Esophagus squamous epithelium (tissue), 5 donors: ENCODE data around the gene RBM19. TPM values are rescaled to one million over a fixed set of nuclear protein-coding genes. Genes with fewer than 3 reads are reported as not detected.

ENCODE experiments used
- DNase-seq: peaks from one replicate; lab custom pipeline; 2025; lab: John Stamatoyannopoulos, UW
- H3K27ac ChIP-seq, 4 donors: fragments of 200-600 bp; sonication (generic); one replicate each; pipeline ENCODE4 v1.5.1; 2016 to 2019; ENCODE audit warnings: mild to moderate bottlenecking in 1 of 4
- H3K27me3 ChIP-seq, 4 donors: fragments of 200-600 bp; sonication (generic); 1 replicate in 3 of 4; 2 replicates in 1 of 4; pipeline versions ENCODE4 v1.5.1 to v1.6.0; 2017 to 2021; ENCODE audit warnings: antibody characterized with exemption in 1 of 4
- H3K36me3 ChIP-seq, 3 donors: fragments of 200-600 bp; sonication (generic); one replicate each; pipeline ENCODE4 v1.5.1; 2016 to 2019
- H3K4me1 ChIP-seq, 3 donors: fragments of 200-600 bp; sonication (generic); one replicate each; pipeline ENCODE4 v1.5.1; 2017 to 2019
- H3K4me3 ChIP-seq, 4 donors: fragments of 200-600 bp; sonication (generic); 1 replicate in 3 of 4; 2 replicates in 1 of 4; pipeline ENCODE4 v1.5.1; 2016 to 2019; ENCODE audit warnings: mild to moderate bottlenecking in 2 of 4, moderate library complexity in 1 of 4
- H3K9me3 ChIP-seq, 3 donors: fragments of 200-600 bp; sonication (generic); one replicate each; pipeline ENCODE4 v1.5.1; 2016 to 2019
- CTCF ChIP-seq, 6 experiments: fragments of 450-650 bp in 4 of 6; fragments of 200-600 bp in 2 of 6; sonication (generic) in 2 of 6; IDR thresholded peaks; one replicate each; pipeline ENCODE4 v1.5.1; 2016 to 2019; ENCODE audit warnings: antibody characterized with exemption in 6 of 6, mild to moderate bottlenecking in 4 of 6, moderate library complexity in 4 of 6
- POLR2A ChIP-seq, 4 donors: fragments of 450-650 bp; IDR thresholded peaks; one replicate each; pipeline ENCODE4 v1.6.1; 2017; ENCODE audit warnings: antibody characterized with exemption in 4 of 4, mild to moderate bottlenecking in 4 of 4, moderate library complexity in 3 of 4
- WGBS, 2 donors: methylation state at CpG; one replicate each; pipeline ENCODE4 v1.1.5; 2018; 5-methylcytosine and 5-hydroxymethylcytosine counted together
- intact Hi-C: fragments of 100-400 bp; cut with DNase I; formaldehyde crosslinking; loops from one replicate; pipeline ENCODE4 v1.15.0; 2022
- total RNA-seq, 4 donors: library from RNA; depleted of rRNA; stranded (reverse); fragments of >200 nt; gene quantifications; one replicate each; pipeline ENCODE4 v1.1.0, GENCODE V29; 2016
- donor health status: DM: yes; HTN: yes; CAD: no.

The RBM19 gene
- total RNA-seq, 4 donors from 2014 or later, result 13.1 to 32.8 (median 27.4) TPM

DNA sequence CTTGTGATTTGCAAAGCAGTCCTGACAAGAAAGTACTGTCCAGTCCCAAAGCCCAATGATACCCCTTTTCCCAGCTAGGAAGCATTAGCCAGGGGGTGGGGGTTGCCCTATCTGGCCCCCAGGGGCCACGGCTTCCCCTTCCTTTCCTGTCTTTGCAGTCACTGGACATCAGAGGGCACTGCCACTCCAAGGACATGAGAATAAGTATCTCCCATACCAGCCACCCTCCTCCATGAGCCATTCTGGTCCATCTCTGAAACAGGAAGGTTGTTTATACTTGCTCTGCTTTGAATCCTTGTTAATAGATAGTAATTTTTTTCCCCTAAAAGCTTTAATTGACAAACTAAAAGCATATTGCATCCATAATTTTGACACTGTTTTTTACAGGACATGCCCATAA lies 29.7 kb downstream of the RBM19 start:
- Histone ChIP-seq H3K9me3 (no peaks in the 10 kb centered on the region), H3K27me3 (no peaks in the 10 kb centered on the region), H3K36me3 (peaks cover 8 to 100% (median 48%) of the 10 kb centered on the region in 3 donors), H3K4me3 (no peak overlapping the region), H3K4me1 (peaks cover 0 to 7% (median 0%) of the 10 kb centered on the region in 3 donors), H3K27ac (no peak overlapping the region)
- TF ChIP-seq CTCF (IDR thresholded peaks at IDR 0.05) (no peak), POLR2A (IDR thresholded peaks at IDR 0.05) (no peak)
- intact Hi-C loops, result no loop called here
- no peak for DNase-seq
- WGBS, 2 donors, result 57 to 80% methylated on average over 1 of the region's 1 CpG

DNA sequence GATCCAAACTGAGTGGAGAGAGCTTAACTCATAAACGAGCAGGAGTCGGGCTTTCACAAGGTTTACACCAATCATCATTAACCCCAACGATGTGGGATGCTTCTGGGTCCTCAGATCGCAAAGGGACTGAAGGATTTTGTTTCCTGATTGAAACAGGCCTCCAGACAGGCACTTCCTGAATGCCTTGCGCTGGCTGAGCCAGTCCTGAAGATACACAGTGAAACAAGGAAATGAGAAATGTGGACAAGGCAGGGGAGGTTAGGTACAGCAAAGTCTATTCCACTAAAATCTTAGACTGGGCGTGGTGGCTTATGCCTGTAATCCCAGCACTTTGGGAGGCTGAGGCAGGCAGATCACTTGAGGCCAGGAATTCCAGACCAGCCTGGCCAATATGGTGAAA lies 30.7 kb downstream of the RBM19 start:
- no peaks in the 10 kb centered on the region for H3K27me3 ChIP-seq
- peaks cover 5 to 100% (median 45%) of the 10 kb centered on the region in 3 donors for H3K36me3 ChIP-seq
- peaks cover 0 to 7% (median 0%) of the 10 kb centered on the region in 3 donors for H3K4me1 ChIP-seq
- intact Hi-C loops, result no loop called here
- H3K9me3 ChIP-seq, result no peaks in the 10 kb centered on the region
- no peak overlapping the region for H3K27ac ChIP-seq
- no peak for TF ChIP-seq POLR2A (IDR thresholded peaks at IDR 0.05)
- no peak for TF ChIP-seq CTCF (IDR thresholded peaks at IDR 0.05)
- 67 to 68% methylated on average over 6 of the region's 6 CpGs for WGBS, 2 donors
- DNase-seq, result no peak
- H3K4me3 ChIP-seq, result no peak overlapping the region

GRCh38 chr12:113934946-113935345 lies 31.2 kb downstream of the RBM19 start:
- 92 to 94% methylated on average over 6 to 8 of the region's 9 CpGs for WGBS, 2 donors
- H3K36me3 ChIP-seq, result peaks cover 0 to 100% (median 41%) of the 10 kb centered on the region in 3 donors
- H3K27me3 ChIP-seq, result no peaks in the 10 kb centered on the region
- no peaks in the 10 kb centered on the region for H3K9me3 ChIP-seq
- peaks cover 0 to 7% (median 0%) of the 10 kb centered on the region in 3 donors for H3K4me1 ChIP-seq
- no peak for DNase-seq
- intact Hi-C loops, result no loop called here
- H3K27ac ChIP-seq, result no peak overlapping the region
- H3K4me3 ChIP-seq, result no peak overlapping the region
- no peak for TF ChIP-seq POLR2A (IDR thresholded peaks at IDR 0.05)
- no peak for TF ChIP-seq CTCF (IDR thresholded peaks at IDR 0.05)

GRCh38 chr12:113934060-113934814 lies 31.9 kb downstream of the RBM19 start:
- peaks cover 0 to 100% (median 34%) of the 10 kb centered on the region in 3 donors for H3K36me3 ChIP-seq
- intact Hi-C loops, result no loop called here
- H3K9me3 ChIP-seq, result no peaks in the 10 kb centered on the region
- 80 to 88% methylated on average over 11 of the region's 14 CpGs for WGBS, 2 donors
- TF ChIP-seq CTCF (IDR thresholded peaks at IDR 0.05), result no peak
- no peak for TF ChIP-seq POLR2A (IDR thresholded peaks at IDR 0.05)
- no peak overlapping the region for H3K27ac ChIP-seq
- no peaks in the 10 kb centered on the region for H3K27me3 ChIP-seq
- H3K4me1 ChIP-seq, result peaks cover 0 to 7% (median 0%) of the 10 kb centered on the region in 3 donors
- H3K4me3 ChIP-seq, result no peak overlapping the region
- DNase-seq, result no peak

DNA sequence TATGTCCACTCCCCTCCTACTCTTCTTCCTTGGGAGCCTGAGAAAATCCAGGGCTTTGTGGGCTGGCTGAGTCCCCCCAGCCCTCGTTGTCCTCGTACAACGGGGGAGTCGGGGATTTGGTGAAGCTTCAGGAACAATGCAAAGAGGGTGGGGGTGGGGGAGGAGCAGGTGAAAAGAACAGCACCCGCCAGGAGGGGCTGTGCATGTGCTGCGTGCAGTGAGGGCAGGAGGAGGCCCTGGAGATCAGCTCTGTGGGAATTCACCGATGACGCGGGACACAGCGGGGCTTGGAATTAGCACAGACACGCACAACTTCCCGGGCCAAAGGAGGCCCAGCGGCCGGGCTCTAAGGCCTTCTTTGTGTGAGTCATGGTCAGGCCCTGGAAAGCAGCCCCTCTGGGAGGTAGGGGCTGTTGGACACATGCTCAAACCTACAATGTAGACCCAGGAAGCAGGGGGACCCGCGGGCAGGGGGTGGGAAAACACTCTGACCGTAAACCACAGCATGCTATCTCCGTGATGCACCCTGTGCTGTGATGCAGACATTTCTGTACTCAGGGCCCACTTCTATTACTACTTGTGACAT lies 32.8 kb downstream of the RBM19 start:
- peak overlapping the region in 3 of 4 donors; percentile 25 to 52 (median 47) for H3K27ac ChIP-seq
- no peak for DNase-seq

More for the DNA sequence above, 32.8 kb downstream of the RBM19 start:
- no peak overlapping the region for H3K4me3 ChIP-seq
- H3K36me3 ChIP-seq, result peaks cover 0 to 100% (median 29%) of the 10 kb centered on the region in 3 donors
- H3K27me3 ChIP-seq, result no peaks in the 10 kb centered on the region
- no peaks in the 10 kb centered on the region for H3K9me3 ChIP-seq
- peaks cover 0 to 7% (median 0%) of the 10 kb centered on the region in 3 donors for H3K4me1 ChIP-seq
- WGBS, 2 donors, result 73 to 75% methylated on average over 9 to 13 of the region's 18 CpGs
- intact Hi-C loops, result no loop called here
- TF ChIP-seq POLR2A (IDR thresholded peaks at IDR 0.05) (no peak), CTCF (IDR thresholded peaks at IDR 0.05) (no peak)
